ENCODE measurements around the gene TEX26.

GRCh38 chr13:30974350-30974749, 41.9 kb downstream of the TEX26 start:
- TF ChIP-seq YY1 (IDR thresholded peaks at IDR 0.05; ENCODE audit: insufficient read depth, insufficient read length) (no peak), ZNF274 (IDR thresholded peaks at IDR 0.05; ENCODE audit: low read depth, low read length) (no peak)

Measured in NT2/D1 (cell line).